Eye (tissue), 1 donor: ENCODE results near the gene TTF1.

Source experiments
- DNase-seq: peaks from one replicate; pipeline ENCODE4 v3.0.0-alpha.2; 2015

Gene TTF1

GRCh38 chr9:132406554-132407122 is at the start of gene TTF1:
Gene TTF1 (minus strand): TSS chr9:132406840. CDS start chr9:132402821, 4,019 bp downstream.
- DNase-seq, result peak; percentile 96

- no peak for DNase-seq
These were observed 49.6 kb upstream of the TTF1 start for GRCh38 chr9:132456241-132456640.

- no peak for DNase-seq
These were observed 44.6 kb upstream of the TTF1 start for GRCh38 chr9:132451276-132451675.

- no peak for DNase-seq
These were observed 41.3 kb upstream of the TTF1 start for GRCh38 chr9:132447902-132448301.

- peak; percentile 38 for DNase-seq
These were observed 40.7 kb upstream of the TTF1 start for GRCh38 chr9:132447346-132447745.

GRCh38 chr9:132446887-132447286 is 40.2 kb upstream of the TTF1 start:
- no peak for DNase-seq

- DNase-seq, result no peak
These were observed 37.4 kb upstream of the TTF1 start for GRCh38 chr9:132443951-132444607.

- peak; percentile 33 for DNase-seq
These were observed 34.8 kb upstream of the TTF1 start for GRCh38 chr9:132441404-132441803.

GRCh38 chr9:132440735-132441134 is 34.1 kb upstream of the TTF1 start:
- no peak for DNase-seq

- no peak for DNase-seq
These were observed 32.5 kb upstream of the TTF1 start for GRCh38 chr9:132439153-132439552.

- DNase-seq, result peak; percentile 47
These were observed 28.2 kb upstream of the TTF1 start for GRCh38 chr9:132434881-132435280.

- DNase-seq, result no peak
These were observed 24.4 kb upstream of the TTF1 start for GRCh38 chr9:132430998-132431397.

- no peak for DNase-seq
These were observed 20.2 kb upstream of the TTF1 start for GRCh38 chr9:132426639-132427414.

GRCh38 chr9:132425675-132426062 is 19.0 kb upstream of the TTF1 start:
- DNase-seq, result no peak

GRCh38 chr9:132424857-132425674 is 18.4 kb upstream of the TTF1 start:
- peak; percentile 65 for DNase-seq

GRCh38 chr9:132423503-132423902 is 16.9 kb upstream of the TTF1 start:
- no peak for DNase-seq

GRCh38 chr9:132422574-132422973 is 15.9 kb upstream of the TTF1 start:
- no peak for DNase-seq

- no peak for DNase-seq
These were observed 12.2 kb upstream of the TTF1 start for GRCh38 chr9:132418726-132419363.

GRCh38 chr9:132415181-132415580 is 8.5 kb upstream of the TTF1 start:
- DNase-seq, result no peak

- DNase-seq, result no peak
These were observed 8.1 kb upstream of the TTF1 start for GRCh38 chr9:132414731-132415130.

- DNase-seq, result no peak
These were observed 7.3 kb upstream of the TTF1 start for GRCh38 chr9:132413926-132414325.

- DNase-seq, result peak; percentile 74
These were observed 5.4 kb upstream of the TTF1 start for GRCh38 chr9:132412089-132412488.

- DNase-seq, result peak; percentile 78
These were observed 4.5 kb upstream of the TTF1 start for GRCh38 chr9:132411091-132411508.
